ENCODE results near the gene CD40LG.

- TF ChIP-seq CTCF (IDR thresholded peaks at IDR 0.05; ENCODE audit: low read depth, low read length, missing input control) = no peak
- no peak for TF ChIP-seq SP1 (IDR thresholded peaks at IDR 0.05)
Observed at GRCh38 chrX:136635235-136635634, 12.7 kb upstream of the CD40LG start.
